ENCODE data around the gene ATRNL1.

DNA sequence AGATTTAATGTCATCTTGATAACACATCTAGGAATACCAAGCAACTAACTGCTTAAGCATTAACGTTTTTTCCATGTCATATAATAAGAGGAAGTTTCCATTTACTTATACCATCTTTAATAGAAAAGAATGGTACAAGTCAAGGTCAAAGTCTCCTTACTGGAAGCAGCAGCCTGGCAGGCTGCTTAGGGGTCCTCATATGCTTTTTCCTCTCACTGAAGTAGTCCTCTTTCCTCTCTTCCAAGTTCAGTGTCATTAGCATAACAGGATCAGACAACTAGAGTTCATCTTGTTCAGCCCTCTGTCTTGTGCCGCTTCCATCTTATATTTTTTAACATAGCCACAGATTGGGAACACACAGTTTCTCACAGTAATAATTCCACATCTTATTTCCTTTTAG, 774.1 kb downstream of the ATRNL1 start:
- TF ChIP-seq, protein P1, sequence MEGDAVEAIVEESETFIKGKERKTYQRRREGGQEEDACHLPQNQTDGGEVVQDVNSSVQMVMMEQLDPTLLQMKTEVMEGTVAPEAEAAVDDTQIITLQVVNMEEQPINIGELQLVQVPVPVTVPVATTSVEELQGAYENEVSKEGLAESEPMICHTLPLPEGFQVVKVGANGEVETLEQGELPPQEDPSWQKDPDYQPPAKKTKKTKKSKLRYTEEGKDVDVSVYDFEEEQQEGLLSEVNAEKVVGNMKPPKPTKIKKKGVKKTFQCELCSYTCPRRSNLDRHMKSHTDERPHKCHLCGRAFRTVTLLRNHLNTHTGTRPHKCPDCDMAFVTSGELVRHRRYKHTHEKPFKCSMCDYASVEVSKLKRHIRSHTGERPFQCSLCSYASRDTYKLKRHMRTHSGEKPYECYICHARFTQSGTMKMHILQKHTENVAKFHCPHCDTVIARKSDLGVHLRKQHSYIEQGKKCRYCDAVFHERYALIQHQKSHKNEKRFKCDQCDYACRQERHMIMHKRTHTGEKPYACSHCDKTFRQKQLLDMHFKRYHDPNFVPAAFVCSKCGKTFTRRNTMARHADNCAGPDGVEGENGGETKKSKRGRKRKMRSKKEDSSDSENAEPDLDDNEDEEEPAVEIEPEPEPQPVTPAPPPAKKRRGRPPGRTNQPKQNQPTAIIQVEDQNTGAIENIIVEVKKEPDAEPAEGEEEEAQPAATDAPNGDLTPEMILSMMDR (IDR thresholded peaks at IDR 0.05; ENCODE audit: low read length), result no peak
- no peak for TF ChIP-seq EZH2 (IDR thresholded peaks at IDR 0.05; ENCODE audit: borderline replicate concordance, low read length)

Measured in OCI-LY1 (cell line).